ELF-1 (cell line): ENCODE measurements around the gene PLA2G6.
"Not testable (repeated sequence)": the region's sequence is repeated elsewhere in the genome, so short reads cannot be mapped to it uniquely, and the experiment has no call there.

Experiments
- DNase-seq: peaks from one replicate; pipeline ENCODE4 v3.0.0-alpha.2; 2016; ENCODE audit warnings: low read depth, low spot score

Gene PLA2G6

GRCh38 chr22:38085501-38085900, 96.1 kb downstream of the PLA2G6 start:
- no peak for DNase-seq

GRCh38 chr22:38085056-38085455, 96.6 kb downstream of the PLA2G6 start:
- DNase-seq: no peak

- peak; percentile 88 for DNase-seq
These were observed 97.5 kb downstream of the PLA2G6 start, which contains the start of gene SLC16A8 for GRCh38 chr22:38083931-38084631. Gene SLC16A8 (minus strand): TSS chr22:38084184. CDS start chr22:38082873, 1,311 bp downstream.

- DNase-seq: peak; percentile 40
These were observed 98.5 kb downstream of the PLA2G6 start for GRCh38 chr22:38082986-38083710.

- peak; percentile 56 for DNase-seq
These were observed 99.4 kb downstream of the PLA2G6 start for GRCh38 chr22:38081941-38082828.

GRCh38 chr22:38081636-38081940, 100.0 kb downstream of the PLA2G6 start:
- DNase-seq: no peak

- DNase-seq: peak; percentile 57
These were observed 100.6 kb downstream of the PLA2G6 start for GRCh38 chr22:38080850-38081635.

GRCh38 chr22:38080474-38080849, 101.2 kb downstream of the PLA2G6 start:
- no peak for DNase-seq

- DNase-seq: no peak
These were observed 101.8 kb downstream of the PLA2G6 start for GRCh38 chr22:38079804-38080203.

- not testable (repeated sequence) for DNase-seq
These were observed 102.4 kb downstream of the PLA2G6 start for GRCh38 chr22:38079208-38079607.

GRCh38 chr22:38078046-38078840, 103.4 kb downstream of the PLA2G6 start:
- DNase-seq: no peak

GRCh38 chr22:38077595-38077994, 104.0 kb downstream of the PLA2G6 start:
- DNase-seq: no peak

- no peak for DNase-seq
These were observed 104.5 kb downstream of the PLA2G6 start for GRCh38 chr22:38077096-38077495.

GRCh38 chr22:38075961-38076360, 105.7 kb downstream of the PLA2G6 start:
- no peak for DNase-seq

- no peak for DNase-seq
These were observed 106.4 kb downstream of the PLA2G6 start for GRCh38 chr22:38075105-38075825.

- DNase-seq: peak; percentile 94
These were observed 107.2 kb downstream of the PLA2G6 start for GRCh38 chr22:38074181-38075104.

- no peak for DNase-seq
These were observed 108.2 kb downstream of the PLA2G6 start for GRCh38 chr22:38073150-38074130.
